ENCODE measurements around the gene TRAK1.
A peak's percentile ranks its signal among the peaks of the same experiment; 100 is the strongest.

The TRAK1 gene

GRCh38 chr3:42190701-42191442, 99.7 kb downstream of the TRAK1 start:
- no peak overlapping the region for H3K4me3 ChIP-seq (ENCODE audit: low read depth, low read length)
- peak; percentile 80 for TF ChIP-seq CTCF (IDR thresholded peaks at IDR 0.05; ENCODE audit: low read depth, low read length)

DNA sequence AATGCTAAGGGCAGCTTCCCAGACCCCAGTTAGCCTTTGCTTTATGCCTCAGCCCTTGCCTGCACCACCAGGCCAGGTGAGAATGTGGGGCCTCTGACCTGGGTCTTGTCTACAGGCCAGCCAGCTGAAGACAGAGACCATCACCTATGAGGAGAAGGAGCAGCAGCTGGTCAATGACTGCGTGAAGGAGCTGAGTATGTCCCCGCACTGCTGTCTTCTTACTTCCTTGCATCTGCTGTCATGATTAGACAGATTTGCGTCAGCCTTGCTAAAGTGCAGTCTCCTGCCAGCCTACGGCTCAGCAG, 100.2 kb downstream of the TRAK1 start:
- TF ChIP-seq CTCF (IDR thresholded peaks at IDR 0.05; ENCODE audit: low read depth, low read length) = no peak
- H3K4me3 ChIP-seq (ENCODE audit: low read depth, low read length) = no peak overlapping the region

GRCh38 chr3:42192334-42193200, 101.4 kb downstream of the TRAK1 start:
- H3K4me3 ChIP-seq (ENCODE audit: low read depth, low read length) = no peak overlapping the region
- TF ChIP-seq CTCF (IDR thresholded peaks at IDR 0.05; ENCODE audit: low read depth, low read length) = no peak

- TF ChIP-seq CTCF (IDR thresholded peaks at IDR 0.05; ENCODE audit: low read depth, low read length) = no peak
- H3K4me3 ChIP-seq (ENCODE audit: low read depth, low read length) = no peak overlapping the region
These were observed 103.9 kb downstream of the TRAK1 start for GRCh38 chr3:42194943-42195510.

DNA sequence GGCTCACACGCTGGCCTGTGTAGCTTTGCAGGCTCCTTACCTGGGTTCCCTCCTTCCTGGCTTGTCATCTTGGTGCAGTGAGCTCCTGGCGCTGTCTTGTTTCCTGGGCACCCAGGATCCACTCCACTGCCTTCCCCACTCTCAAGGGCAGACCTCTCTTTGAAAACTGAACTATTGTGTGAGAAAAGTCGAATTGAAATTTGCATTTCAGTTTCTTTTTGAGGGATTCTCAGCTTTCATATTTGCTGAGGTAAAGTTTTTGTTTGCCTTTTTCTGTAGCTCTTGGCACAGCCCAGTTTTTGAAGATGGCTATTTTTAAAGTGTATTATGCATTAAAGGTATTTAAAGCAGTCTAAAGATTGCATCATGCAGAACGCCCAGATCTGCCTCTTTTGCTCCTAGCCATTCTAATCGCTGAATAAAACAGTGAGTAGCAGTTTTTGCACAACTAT, 104.7 kb downstream of the TRAK1 start:
- TF ChIP-seq CTCF (IDR thresholded peaks at IDR 0.05; ENCODE audit: low read depth, low read length) = no peak
- H3K4me3 ChIP-seq (ENCODE audit: low read depth, low read length) = no peak overlapping the region

DNA sequence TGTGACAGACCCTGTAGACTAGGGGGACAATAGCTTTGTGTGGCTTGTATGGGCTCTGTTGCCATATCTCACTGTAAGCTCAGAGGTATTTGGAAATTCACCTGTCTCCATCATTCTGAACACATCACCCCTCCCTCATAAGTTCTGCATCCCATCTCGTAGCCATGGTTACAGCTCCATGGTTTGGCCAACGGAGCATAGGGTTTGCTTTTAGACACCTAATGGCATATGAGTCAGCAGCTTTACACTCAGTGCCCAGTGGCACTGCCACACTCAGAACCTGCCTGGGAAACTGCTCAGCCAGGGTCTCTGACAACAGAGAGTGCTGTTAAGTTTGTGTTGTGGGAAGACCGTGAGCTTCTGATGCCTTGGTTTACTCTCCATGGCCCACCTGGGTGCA, 107.6 kb downstream of the TRAK1 start:
- H3K4me3 ChIP-seq (ENCODE audit: low read depth, low read length) = no peak overlapping the region
- TF ChIP-seq CTCF (IDR thresholded peaks at IDR 0.05; ENCODE audit: low read depth, low read length) = no peak

Measured in WI38 (cell line).